ENCODE results near the gene MATCAP1.

Gene MATCAP1

DNA sequence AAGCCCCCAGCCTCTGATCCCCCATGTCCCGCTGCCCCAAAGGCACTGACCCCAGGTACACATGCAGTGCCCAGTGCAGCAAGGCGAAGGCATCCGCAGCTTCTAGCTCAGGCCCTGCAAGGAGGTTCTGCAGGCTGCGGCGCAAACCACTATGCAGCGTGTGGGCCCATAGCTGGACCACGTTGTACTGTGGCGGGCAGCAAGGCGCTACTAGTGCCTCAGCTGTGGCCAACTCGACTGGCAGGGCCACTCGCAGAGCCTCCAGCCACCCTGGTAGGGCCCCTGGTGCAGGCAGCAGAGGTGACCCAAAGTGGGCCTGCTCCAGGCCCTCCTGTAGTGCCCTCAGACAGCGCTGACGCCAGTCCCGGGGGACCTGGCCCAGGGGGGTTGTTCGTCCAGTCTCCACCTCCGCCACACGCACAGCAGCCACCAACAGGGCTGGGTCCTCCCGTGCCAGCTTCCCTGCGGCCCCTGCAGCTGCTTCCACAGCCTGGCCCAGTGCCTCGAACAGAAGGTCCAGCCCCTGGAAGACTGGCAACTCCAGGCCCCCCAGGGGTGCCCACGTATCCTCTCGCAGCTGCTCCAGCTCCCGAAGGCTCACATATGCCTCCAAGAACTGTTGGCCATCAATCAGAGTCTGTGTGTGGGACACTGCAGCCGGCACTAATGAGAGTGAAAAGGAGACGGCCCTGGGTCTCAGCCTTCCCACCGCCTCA is 3.6 kb upstream of the MATCAP1 start:
- no peaks in the 10 kb centered on the region for H3K27me3 ChIP-seq (replicated peaks; ENCODE audit: control insufficient read depth, insufficient read depth, low read length)
- H3K9me3 ChIP-seq (ENCODE audit: control insufficient read depth, low read length) = no peaks in the 10 kb centered on the region
- DNase-seq (ENCODE audit: low read depth) = no peak
- no peak overlapping the region for H3K4me3 ChIP-seq (ENCODE audit: low read length)
- H3K36me3 ChIP-seq (ENCODE audit: control insufficient read depth, insufficient read depth, low read length, severe bottlenecking) = no peaks in the 10 kb centered on the region
- H3K9ac ChIP-seq (ENCODE audit: low read length) = no peak overlapping the region
- H3K4me1 ChIP-seq (ENCODE audit: control insufficient read depth, insufficient read depth, low read length) = peaks cover 24% of the 10 kb centered on the region

DNA sequence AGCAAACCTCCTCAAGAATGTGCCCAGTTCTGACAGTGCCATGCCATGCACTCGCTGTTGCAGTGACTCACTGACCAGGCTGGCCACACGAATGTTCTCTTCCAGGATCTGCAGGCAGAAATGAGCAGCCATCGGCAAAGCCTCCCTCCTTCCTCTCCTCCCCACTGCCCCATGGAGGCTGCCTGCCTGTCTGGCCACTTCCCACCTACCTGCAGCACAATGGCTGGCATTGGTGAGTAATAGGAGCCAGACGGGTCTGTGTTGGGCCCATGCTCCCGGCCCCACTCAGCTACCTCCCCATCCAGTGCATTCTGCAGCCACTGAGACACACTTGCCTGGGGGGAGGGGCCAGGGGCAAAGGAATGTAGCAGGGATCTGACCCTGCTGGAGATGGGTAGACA is 2.8 kb upstream of the MATCAP1 start:
- no peaks in the 10 kb centered on the region for H3K27me3 ChIP-seq (replicated peaks; ENCODE audit: control insufficient read depth, insufficient read depth, low read length)
- no peaks in the 10 kb centered on the region for H3K36me3 ChIP-seq (ENCODE audit: control insufficient read depth, insufficient read depth, low read length, severe bottlenecking)
- H3K4me3 ChIP-seq (ENCODE audit: low read length) = no peak overlapping the region
- H3K9ac ChIP-seq (ENCODE audit: low read length) = no peak overlapping the region
- H3K4me1 ChIP-seq (ENCODE audit: control insufficient read depth, insufficient read depth, low read length) = peaks cover 30% of the 10 kb centered on the region
- peak; percentile 41 for DNase-seq (ENCODE audit: low read depth)
- H3K9me3 ChIP-seq (ENCODE audit: control insufficient read depth, low read length) = no peaks in the 10 kb centered on the region

DNA sequence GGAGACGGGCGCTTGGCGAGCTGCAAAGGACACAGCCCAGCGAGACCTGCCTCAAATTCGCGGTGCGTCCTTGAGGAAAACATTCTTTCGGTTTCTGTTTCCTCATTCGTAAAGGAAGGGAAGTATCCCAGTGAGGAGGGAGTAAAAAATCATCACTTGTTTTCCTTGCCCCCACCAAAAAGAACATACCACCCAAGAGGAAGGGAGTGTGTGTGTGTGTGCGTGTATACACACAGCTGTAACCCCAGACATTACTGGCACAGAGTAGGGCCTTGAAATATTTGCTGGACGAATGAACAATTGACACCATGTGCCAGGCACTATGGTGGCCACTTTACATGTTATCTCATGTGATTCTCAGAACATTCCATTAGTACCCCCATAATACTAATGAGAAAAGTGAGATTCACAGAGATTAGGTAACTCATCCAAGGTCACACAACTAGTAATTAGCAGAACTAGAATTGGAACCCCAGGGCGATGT is 1.9 kb upstream of the MATCAP1 start:
- Histone ChIP-seq H3K9me3 (ENCODE audit: control insufficient read depth, low read length) (no peaks in the 10 kb centered on the region), H3K4me1 (ENCODE audit: control insufficient read depth, insufficient read depth, low read length) (peaks cover 37% of the 10 kb centered on the region), H3K9ac (ENCODE audit: low read length) (no peak overlapping the region), H3K4me3 (ENCODE audit: low read length) (peak overlapping the region; percentile 29), H3K27me3 (replicated peaks; ENCODE audit: control insufficient read depth, insufficient read depth, low read length) (no peaks in the 10 kb centered on the region), H3K36me3 (ENCODE audit: control insufficient read depth, insufficient read depth, low read length, severe bottlenecking) (no peaks in the 10 kb centered on the region)
- no peak for DNase-seq (ENCODE audit: low read depth)

DNA sequence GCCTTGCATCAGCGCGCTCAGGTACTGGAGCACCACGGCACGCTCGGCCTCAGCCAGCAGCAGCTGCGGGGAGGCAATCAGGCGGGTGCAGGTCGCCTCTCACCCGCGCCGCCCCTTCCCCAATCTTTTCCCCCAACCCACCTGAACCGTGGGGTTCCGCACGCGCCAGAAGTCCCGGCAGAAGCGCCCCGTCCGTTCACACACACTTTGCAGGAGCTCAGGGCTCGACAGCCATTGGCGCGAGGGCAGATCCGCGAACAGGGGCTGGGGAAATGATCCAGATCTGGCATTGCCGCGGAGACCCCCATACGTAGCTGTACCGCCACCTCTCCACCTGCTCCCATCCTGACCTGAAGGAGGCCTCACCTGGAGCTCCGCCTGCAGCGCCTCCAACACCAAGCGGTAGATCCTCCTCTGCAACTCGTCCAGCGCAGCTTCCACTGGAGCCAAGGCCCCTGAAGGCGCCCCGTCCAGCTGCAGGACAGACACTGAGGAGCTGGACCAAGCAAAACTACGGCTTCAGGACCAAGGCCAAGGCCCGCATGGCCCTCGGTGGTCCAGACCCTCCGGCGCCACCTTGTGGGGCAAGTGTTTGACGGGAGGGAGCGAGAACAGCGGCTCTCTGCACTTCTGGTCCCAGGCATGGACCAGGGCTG is 1.4 kb upstream of the MATCAP1 start:
- H3K9me3 ChIP-seq (ENCODE audit: control insufficient read depth, low read length) = no peaks in the 10 kb centered on the region
- peak; percentile 98 for DNase-seq (ENCODE audit: low read depth)
- peaks cover 37% of the 10 kb centered on the region for H3K4me1 ChIP-seq (ENCODE audit: control insufficient read depth, insufficient read depth, low read length)
- peak overlapping the region; percentile 86 for H3K4me3 ChIP-seq (ENCODE audit: low read length)
- H3K9ac ChIP-seq (ENCODE audit: low read length) = no peak overlapping the region
- no peaks in the 10 kb centered on the region for H3K36me3 ChIP-seq (ENCODE audit: control insufficient read depth, insufficient read depth, low read length, severe bottlenecking)
- no peaks in the 10 kb centered on the region for H3K27me3 ChIP-seq (replicated peaks; ENCODE audit: control insufficient read depth, insufficient read depth, low read length)

DNA sequence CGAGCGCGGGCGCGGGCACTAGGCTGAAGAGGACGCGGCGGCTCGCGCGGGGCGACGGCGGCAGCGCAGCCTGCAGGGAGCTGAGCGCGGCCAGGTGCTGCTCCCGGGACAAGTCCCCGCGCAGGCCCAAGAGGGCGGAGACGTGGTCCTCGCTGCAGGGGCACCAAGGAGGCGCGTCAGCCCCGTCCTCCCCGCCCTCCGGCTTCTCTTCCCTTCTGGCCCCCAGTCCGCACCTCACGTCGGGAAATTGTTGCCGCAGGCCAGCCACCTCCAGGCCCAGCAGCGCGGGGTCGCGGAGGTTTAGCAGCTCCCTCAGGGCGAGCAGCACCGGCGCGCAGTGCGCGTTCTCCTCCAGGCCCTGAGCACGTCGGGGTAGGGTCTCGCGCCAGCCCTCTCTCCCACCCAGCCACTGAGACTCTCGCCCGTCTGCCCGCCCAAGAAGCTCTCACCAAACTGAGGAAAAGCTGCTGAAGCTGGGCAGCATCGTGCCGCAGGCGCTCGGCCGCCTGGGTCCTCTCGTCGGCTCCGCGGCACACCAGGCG is 761 bp upstream of the MATCAP1 start:
- peak overlapping the region; percentile 86 for H3K9ac ChIP-seq (ENCODE audit: low read length)
- H3K9me3 ChIP-seq (ENCODE audit: control insufficient read depth, low read length) = no peaks in the 10 kb centered on the region
- no peaks in the 10 kb centered on the region for H3K36me3 ChIP-seq (ENCODE audit: control insufficient read depth, insufficient read depth, low read length, severe bottlenecking)
- H3K4me3 ChIP-seq (ENCODE audit: low read length) = peak overlapping the region; percentile 86
- DNase-seq (ENCODE audit: low read depth) = no peak
- peaks cover 37% of the 10 kb centered on the region for H3K4me1 ChIP-seq (ENCODE audit: control insufficient read depth, insufficient read depth, low read length)
- H3K27me3 ChIP-seq (replicated peaks; ENCODE audit: control insufficient read depth, insufficient read depth, low read length) = no peaks in the 10 kb centered on the region

DNA sequence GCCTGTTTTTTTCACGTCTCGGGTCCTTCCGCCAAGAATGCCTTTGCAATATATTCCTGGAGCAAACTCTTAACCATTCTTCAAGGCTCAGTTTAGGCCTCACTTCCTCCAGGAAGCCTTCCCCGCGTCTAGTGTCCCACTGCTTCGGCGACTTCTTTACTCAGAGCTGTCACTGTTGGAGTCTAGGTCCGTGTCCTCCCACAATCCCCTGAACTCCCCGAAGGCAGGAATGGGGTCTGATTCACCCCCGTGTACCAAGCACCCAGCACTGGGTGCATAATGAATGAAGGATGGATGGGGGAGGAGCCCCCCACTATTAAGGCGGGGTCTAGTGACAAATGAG is 508 bp downstream of the MATCAP1 start:
- no peaks in the 10 kb centered on the region for H3K36me3 ChIP-seq (ENCODE audit: control insufficient read depth, insufficient read depth, low read length, severe bottlenecking)
- no peaks in the 10 kb centered on the region for H3K27me3 ChIP-seq (replicated peaks; ENCODE audit: control insufficient read depth, insufficient read depth, low read length)
- peaks cover 37% of the 10 kb centered on the region for H3K4me1 ChIP-seq (ENCODE audit: control insufficient read depth, insufficient read depth, low read length)
- peak overlapping the region; percentile 86 for H3K9ac ChIP-seq (ENCODE audit: low read length)
- DNase-seq (ENCODE audit: low read depth) = no peak
- H3K9me3 ChIP-seq (ENCODE audit: control insufficient read depth, low read length) = no peaks in the 10 kb centered on the region
- peak overlapping the region; percentile 86 for H3K4me3 ChIP-seq (ENCODE audit: low read length)

DNA sequence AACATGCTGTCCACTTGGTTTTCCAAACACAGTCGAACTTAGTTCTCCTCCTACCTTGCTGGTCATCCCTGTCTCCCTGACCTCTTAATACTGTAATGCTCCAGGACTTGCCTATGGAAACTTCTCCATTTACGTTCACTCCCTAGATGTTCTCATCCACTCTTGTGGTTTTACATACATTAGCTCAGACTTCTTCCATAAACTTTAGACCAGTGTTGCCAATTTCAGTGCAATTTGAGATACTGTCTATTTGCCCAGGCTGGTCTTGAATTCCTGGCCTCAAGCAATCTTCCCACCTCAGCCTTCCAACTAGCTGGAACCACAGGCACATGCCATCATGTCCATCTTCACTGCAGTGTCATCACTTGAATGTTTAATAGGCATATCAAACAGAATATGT is 1.5 kb downstream of the MATCAP1 start:
- Histone ChIP-seq H3K4me3 (ENCODE audit: low read length) (peak overlapping the region; percentile 86), H3K27me3 (replicated peaks; ENCODE audit: control insufficient read depth, insufficient read depth, low read length) (no peaks in the 10 kb centered on the region), H3K36me3 (ENCODE audit: control insufficient read depth, insufficient read depth, low read length, severe bottlenecking) (no peaks in the 10 kb centered on the region), H3K9me3 (ENCODE audit: control insufficient read depth, low read length) (no peaks in the 10 kb centered on the region), H3K9ac (ENCODE audit: low read length) (no peak overlapping the region), H3K4me1 (ENCODE audit: control insufficient read depth, insufficient read depth, low read length) (peaks cover 37% of the 10 kb centered on the region)
- peak; percentile 27 for DNase-seq (ENCODE audit: low read depth)

DNA sequence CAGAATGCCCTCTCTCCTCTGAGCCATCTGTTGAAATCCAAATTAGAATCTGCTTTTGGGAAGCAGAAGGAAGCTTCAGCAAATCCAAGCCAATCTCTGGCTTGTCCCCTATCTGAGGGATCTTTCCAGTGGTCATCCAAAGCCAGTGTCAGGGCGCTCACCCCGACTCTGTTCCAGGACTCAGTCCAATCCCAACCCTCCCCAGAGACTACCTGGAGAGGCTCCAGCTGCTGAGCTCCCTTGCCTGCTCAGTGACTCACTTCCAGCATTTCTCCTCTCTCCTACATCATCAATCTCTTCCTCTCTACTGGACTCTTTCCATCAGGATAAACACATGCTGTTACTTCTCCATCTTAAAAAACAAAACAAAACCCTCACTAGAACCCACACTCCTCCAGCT is 2.4 kb downstream of the MATCAP1 start:
- no peaks in the 10 kb centered on the region for H3K36me3 ChIP-seq (ENCODE audit: control insufficient read depth, insufficient read depth, low read length, severe bottlenecking)
- peaks cover 37% of the 10 kb centered on the region for H3K4me1 ChIP-seq (ENCODE audit: control insufficient read depth, insufficient read depth, low read length)
- H3K9me3 ChIP-seq (ENCODE audit: control insufficient read depth, low read length) = no peaks in the 10 kb centered on the region
- no peak overlapping the region for H3K9ac ChIP-seq (ENCODE audit: low read length)
- no peak overlapping the region for H3K4me3 ChIP-seq (ENCODE audit: low read length)
- DNase-seq (ENCODE audit: low read depth) = peak; percentile 81
- no peaks in the 10 kb centered on the region for H3K27me3 ChIP-seq (replicated peaks; ENCODE audit: control insufficient read depth, insufficient read depth, low read length)

DNA sequence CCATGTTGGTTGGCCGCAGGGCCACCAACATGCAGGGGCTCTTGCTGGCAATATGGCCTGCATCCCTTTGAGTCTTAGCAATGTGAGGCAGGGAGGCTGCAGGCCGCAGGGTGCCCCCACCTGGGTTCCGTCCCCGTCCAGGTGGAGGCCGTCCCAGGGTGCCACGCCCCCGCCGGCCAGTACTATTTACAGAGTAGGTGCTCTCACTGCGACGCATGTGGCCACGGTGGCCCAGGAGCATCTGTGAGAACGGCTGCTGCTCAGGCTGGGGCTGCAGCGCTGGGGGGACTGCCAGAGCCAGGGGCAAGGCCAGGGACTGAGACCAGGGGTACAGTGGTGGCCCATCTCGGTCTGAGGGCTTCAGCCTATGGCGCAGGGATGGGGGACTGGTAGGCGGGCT is 3.6 kb downstream of the MATCAP1 start:
- no peak overlapping the region for H3K9ac ChIP-seq (ENCODE audit: low read length)
- no peaks in the 10 kb centered on the region for H3K9me3 ChIP-seq (ENCODE audit: control insufficient read depth, low read length)
- no peak overlapping the region for H3K4me3 ChIP-seq (ENCODE audit: low read length)
- H3K36me3 ChIP-seq (ENCODE audit: control insufficient read depth, insufficient read depth, low read length, severe bottlenecking) = no peaks in the 10 kb centered on the region
- DNase-seq (ENCODE audit: low read depth) = no peak
- H3K4me1 ChIP-seq (ENCODE audit: control insufficient read depth, insufficient read depth, low read length) = peaks cover 32% of the 10 kb centered on the region
- no peaks in the 10 kb centered on the region for H3K27me3 ChIP-seq (replicated peaks; ENCODE audit: control insufficient read depth, insufficient read depth, low read length)

DNA sequence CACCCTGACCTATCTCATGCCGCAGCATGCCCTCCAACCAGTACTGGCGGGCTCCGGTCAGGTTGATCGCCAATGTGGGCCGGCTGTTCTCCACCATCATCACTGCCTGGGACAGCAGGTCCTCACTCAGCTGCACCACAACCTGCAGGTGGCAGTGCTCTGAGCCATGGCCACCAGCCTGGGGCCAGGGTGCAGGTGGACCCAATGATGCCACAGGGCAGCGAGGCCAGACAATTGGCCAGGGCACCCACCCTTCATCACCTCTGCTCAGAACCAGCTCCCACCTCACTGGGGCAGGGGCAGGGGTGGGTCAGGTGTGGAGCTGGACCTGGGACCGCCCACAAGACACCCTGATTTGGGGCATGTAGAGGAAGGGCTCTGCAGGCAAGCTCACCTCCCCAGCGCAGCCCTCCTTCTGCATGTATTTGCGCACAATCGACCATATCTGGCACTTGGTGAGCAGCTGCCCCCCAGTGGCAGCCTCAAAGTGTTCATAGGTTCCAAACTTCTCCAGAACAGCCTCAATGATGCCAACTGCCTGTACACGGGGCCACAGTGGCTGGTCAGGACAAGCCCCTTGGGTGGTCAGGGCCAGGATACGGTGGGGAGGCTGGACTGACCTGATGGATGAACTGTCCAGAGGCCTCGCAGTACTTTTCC is 4.2 kb downstream of the MATCAP1 start:
- no peak overlapping the region for H3K4me3 ChIP-seq (ENCODE audit: low read length)
- no peaks in the 10 kb centered on the region for H3K36me3 ChIP-seq (ENCODE audit: control insufficient read depth, insufficient read depth, low read length, severe bottlenecking)
- H3K9ac ChIP-seq (ENCODE audit: low read length) = no peak overlapping the region
- H3K9me3 ChIP-seq (ENCODE audit: control insufficient read depth, low read length) = no peaks in the 10 kb centered on the region
- peaks cover 27% of the 10 kb centered on the region for H3K4me1 ChIP-seq (ENCODE audit: control insufficient read depth, insufficient read depth, low read length)
- no peak for DNase-seq (ENCODE audit: low read depth)
- H3K27me3 ChIP-seq (replicated peaks; ENCODE audit: control insufficient read depth, insufficient read depth, low read length) = no peaks in the 10 kb centered on the region
